Panc1 (cell line): Measurements from ENCODE around the gene EIF4E2. TPM values are rescaled to one million over a fixed set of nuclear protein-coding genes. Genes with fewer than 3 reads are reported as not detected.

Experiments used
- ATAC-seq: fragments of 200-7000 bp; cut with Tn5 transposase; 2 replicates; pipeline ENCODE4 v1.9.1; 2020; ENCODE audit warnings: mild to moderate bottlenecking, moderate library complexity
- BruUV-seq: library from RNA; stranded (reverse); fragments of 400-500 nt; replicated peaks from 2 replicates; lab custom pipeline; 2021; lab: Mats Ljungman, UMichigan
- CTCF ChIA-PET: fragments of 300-600 bp; sonication (Branson Sonifier 250); formaldehyde crosslinking; loops from one replicate; lab custom pipeline; 2022; ENCODE audit warnings: antibody characterized with exemption; lab: Charles Lee
- POLR2A ChIA-PET: fragments of 300-600 bp; sonication (Branson Sonifier 250); formaldehyde crosslinking; loops from one replicate; lab custom pipeline; 2022; ENCODE audit warnings: antibody characterized with exemption; lab: Charles Lee
- DNase-seq: peaks from one replicate; pipeline ENCODE4 v3.0.0-alpha.2; 2010; ENCODE audit warnings: low read depth, low spot score
- H3K27ac ChIP-seq: 2 replicates; pipeline ENCODE4 v1.5.1; 2011; ENCODE audit warnings: mild to moderate bottlenecking, low read length, inconsistent platforms
- H3K27me3 ChIP-seq: fragments of 200-500 bp; sonication (Bioruptor generic); 2 replicates; pipeline ENCODE4 v1.6.0; 2014; ENCODE audit warnings: low read length, inconsistent platforms; ENCODE audit not compliant: control insufficient read depth, insufficient read depth
- H3K36me3 ChIP-seq: fragments of 200-500 bp; sonication (Bioruptor generic); 2 replicates; pipeline ENCODE4 v1.5.1; 2014; ENCODE audit warnings: inconsistent platforms, mild to moderate bottlenecking, low read length, moderate library complexity; ENCODE audit not compliant: control insufficient read depth, insufficient read depth
- H3K4me1 ChIP-seq: 2 replicates; pipeline ENCODE4 v1.5.1; 2011; ENCODE audit warnings: inconsistent platforms, mild to moderate bottlenecking, low read length, moderate library complexity; ENCODE audit not compliant: control insufficient read depth, insufficient read depth
- H3K4me3 ChIP-seq, 2 experiments: 2 replicates each; pipeline ENCODE4 v1.5.1; 2011 to 2012; ENCODE audit warnings: low read depth in 2 of 2, low read length in 2 of 2, mild to moderate bottlenecking in 2 of 2, inconsistent platforms in 1 of 2, moderate library complexity in 1 of 2
- H3K9me3 ChIP-seq: fragments of 200-500 bp; sonication (Bioruptor generic); 2 replicates; pipeline ENCODE4 v1.5.1; 2014; ENCODE audit warnings: low read depth, mild to moderate bottlenecking, inconsistent platforms, low read length, moderate library complexity; ENCODE audit not compliant: control insufficient read depth, insufficient read depth
- POLR2AphosphoS5 ChIP-seq: IDR thresholded peaks from 2 replicates; pipeline ENCODE4 v1.6.1; 2012; ENCODE audit warnings: mild to moderate bottlenecking, low read depth, low read length, moderate library complexity
- SIN3A ChIP-seq: IDR thresholded peaks from 2 replicates; pipeline ENCODE4 v1.6.1; 2012; ENCODE audit warnings: low read depth, mild to moderate bottlenecking, low read length, moderate library complexity, borderline replicate concordance; ENCODE audit not compliant: insufficient read depth
- TCF7L2 ChIP-seq: IDR thresholded peaks from 2 replicates; pipeline ENCODE4 v1.6.1; 2011; ENCODE audit warnings: mild to moderate bottlenecking, low read depth, low read length, inconsistent platforms
- in situ Hi-C: cut with HindIII; loops from 2 replicates; pipeline ENCODE4 v1.10.0; 2016; ENCODE audit warnings: low sequenced_read_pairs, low pct_unique_long_range_greater_than_20kb
- intact Hi-C: fragments of 100-400 bp; cut with micrococcal nuclease; formaldehyde crosslinking; loops from one replicate; pipeline ENCODE4 v1.10.0; 2022; ENCODE audit not compliant: unreplicated experiment
- total RNA-seq: library from RNA; stranded (reverse); gene quantifications from one replicate; pipeline ENCODE4 v1.2.1, GENCODE V29; 2021; ENCODE audit not compliant: unreplicated experiment
- TF ChIP-seq, protein P1 (sequence below): fragments of 450-650 bp; IDR thresholded peaks from 2 replicates; pipeline ENCODE4 v1.5.1; 2017; ENCODE audit warnings: mild to moderate bottlenecking
- TF ChIP-seq, protein P2 (sequence below), 2 experiments: IDR thresholded peaks; 2 replicates each; pipeline ENCODE4 v1.6.1; 2011 to 2012; ENCODE audit warnings: low read depth in 2 of 2, control low read depth in 1 of 2, low read length in 1 of 2, mild to moderate bottlenecking in 1 of 2, moderate library complexity in 1 of 2; ENCODE audit not compliant: insufficient read depth in 1 of 2

The EIF4E2 gene
- total RNA-seq, 1 experiment from 2014 or later, result 84.0 TPM

- TF ChIP-seq TCF7L2 (no peak), SIN3A (no peak)
- intact Hi-C loops (loop anchor here (10.0 kb wide), 2 partner anchors 176 to 616 kb away; no protein-coding TSS in a partner anchor), in situ Hi-C loops (no loop called here)
- BruUV-seq, result no TSS peak
- Histone ChIP-seq H3K27ac (no peak overlapping the region), H3K27me3 (no peaks in the 10 kb centered on the region), H3K4me1 (peaks cover 6% of the 10 kb centered on the region; the same call in 1 of the 2 replicates), H3K9me3 (no peaks in the 10 kb centered on the region), H3K4me3 (no peak overlapping the region), H3K36me3 (no peaks in the 10 kb centered on the region)
- DNase-seq, result no peak
- ChIA-PET CTCF (interaction anchor here (0.5 to 0.9 kb wide), 2 partner anchors 74 to 473 kb away, joined by 3 read pairs; no protein-coding TSS in a partner anchor), POLR2A (no interaction called here)
- ATAC-seq, result no peak
Observed at GRCh38 chr2:232521098-232521497, 29.4 kb upstream of the EIF4E2 start.

- Histone ChIP-seq H3K4me1 (peaks cover 6% of the 10 kb centered on the region; the same call in 1 of the 2 replicates), H3K9me3 (no peaks in the 10 kb centered on the region), H3K27ac (no peak overlapping the region), H3K27me3 (no peaks in the 10 kb centered on the region), H3K36me3 (no peaks in the 10 kb centered on the region), H3K4me3 (0 out of 4 replicates have a peak overlapping the region, but pooled peaks of 1 of the 2 experiments have one; percentile 11)
- in situ Hi-C loops, result no loop called here
- peak; percentile 58 for ATAC-seq
- ChIA-PET CTCF (interaction anchor here (0.5 to 1.9 kb wide), 4 partner anchors 20 to 75 kb away, joined by 3 to 7 read pairs (median 4); no protein-coding TSS in a partner anchor), POLR2A (no interaction called here)
- TF ChIP-seq, protein P1, sequence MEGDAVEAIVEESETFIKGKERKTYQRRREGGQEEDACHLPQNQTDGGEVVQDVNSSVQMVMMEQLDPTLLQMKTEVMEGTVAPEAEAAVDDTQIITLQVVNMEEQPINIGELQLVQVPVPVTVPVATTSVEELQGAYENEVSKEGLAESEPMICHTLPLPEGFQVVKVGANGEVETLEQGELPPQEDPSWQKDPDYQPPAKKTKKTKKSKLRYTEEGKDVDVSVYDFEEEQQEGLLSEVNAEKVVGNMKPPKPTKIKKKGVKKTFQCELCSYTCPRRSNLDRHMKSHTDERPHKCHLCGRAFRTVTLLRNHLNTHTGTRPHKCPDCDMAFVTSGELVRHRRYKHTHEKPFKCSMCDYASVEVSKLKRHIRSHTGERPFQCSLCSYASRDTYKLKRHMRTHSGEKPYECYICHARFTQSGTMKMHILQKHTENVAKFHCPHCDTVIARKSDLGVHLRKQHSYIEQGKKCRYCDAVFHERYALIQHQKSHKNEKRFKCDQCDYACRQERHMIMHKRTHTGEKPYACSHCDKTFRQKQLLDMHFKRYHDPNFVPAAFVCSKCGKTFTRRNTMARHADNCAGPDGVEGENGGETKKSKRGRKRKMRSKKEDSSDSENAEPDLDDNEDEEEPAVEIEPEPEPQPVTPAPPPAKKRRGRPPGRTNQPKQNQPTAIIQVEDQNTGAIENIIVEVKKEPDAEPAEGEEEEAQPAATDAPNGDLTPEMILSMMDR, result peak; percentile 96
- no peak for TF ChIP-seq TCF7L2
- no TSS peak for BruUV-seq
- intact Hi-C loops, result loop anchor here (2.0 to 10.0 kb wide), 3 partner anchors 75 to 617 kb away; no protein-coding TSS in a partner anchor
- DNase-seq, result no peak
Observed at GRCh38 chr2:232521959-232522622, 28.4 kb upstream of the EIF4E2 start.

DNA sequence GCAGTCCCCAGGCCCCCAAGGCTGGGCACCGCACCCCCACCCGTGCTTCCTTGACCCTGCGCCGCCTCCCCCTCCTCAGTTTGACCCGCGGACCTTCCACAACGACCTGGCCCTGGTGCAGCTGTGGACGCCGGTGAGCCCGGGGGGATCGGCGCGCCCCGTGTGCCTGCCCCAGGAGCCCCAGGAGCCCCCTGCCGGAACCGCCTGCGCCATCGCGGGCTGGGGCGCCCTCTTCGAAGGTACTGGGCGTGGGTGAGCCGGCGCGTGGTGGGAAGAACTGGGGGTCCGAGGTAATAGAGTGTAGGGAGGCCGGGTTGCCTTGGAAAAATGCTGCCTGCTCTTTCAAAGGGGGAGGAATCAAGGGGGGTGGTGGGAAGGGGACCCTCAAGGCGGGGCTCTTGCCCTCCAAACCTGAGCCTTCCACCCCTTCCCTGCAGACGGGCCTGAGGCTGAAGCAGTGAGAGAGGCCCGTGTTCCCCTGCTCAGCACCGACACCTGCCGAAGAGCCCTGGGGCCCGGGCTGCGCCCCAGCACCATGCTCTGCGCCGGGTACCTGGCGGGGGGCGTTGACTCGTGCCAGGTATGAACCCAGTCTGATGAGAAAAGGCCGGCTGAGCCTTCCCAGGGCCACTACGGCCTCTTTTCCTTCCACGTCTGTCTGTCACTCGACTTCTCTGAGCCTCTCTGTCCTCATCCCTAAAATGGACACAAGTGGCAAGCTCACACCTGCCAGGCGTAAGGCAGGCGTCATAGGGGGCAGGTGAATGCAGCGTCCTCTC lies 27.7 kb upstream of the EIF4E2 start:
- in situ Hi-C loops (no loop called here), intact Hi-C loops (loop anchor here (2.0 to 10.0 kb wide), 3 partner anchors 76 to 618 kb away; no protein-coding TSS in a partner anchor)
- no TSS peak for BruUV-seq
- no peak for DNase-seq
- peaks cover 6% of the 10 kb centered on the region; the same call in 1 of the 2 replicates for H3K4me1 ChIP-seq
- H3K36me3 ChIP-seq, result no peaks in the 10 kb centered on the region
- ATAC-seq, result peak; percentile 37
- H3K27ac ChIP-seq, result no peak overlapping the region
- CTCF ChIA-PET, result interaction anchor here (0.5 to 1.9 kb wide), 7 partner anchors 8 to 605 kb away, joined by 3 to 7 read pairs (median 5); no protein-coding TSS in a partner anchor
- TF ChIP-seq POLR2AphosphoS5 (no peak), TCF7L2 (no peak), SIN3A (no peak)
- TF ChIP-seq, protein P2, sequence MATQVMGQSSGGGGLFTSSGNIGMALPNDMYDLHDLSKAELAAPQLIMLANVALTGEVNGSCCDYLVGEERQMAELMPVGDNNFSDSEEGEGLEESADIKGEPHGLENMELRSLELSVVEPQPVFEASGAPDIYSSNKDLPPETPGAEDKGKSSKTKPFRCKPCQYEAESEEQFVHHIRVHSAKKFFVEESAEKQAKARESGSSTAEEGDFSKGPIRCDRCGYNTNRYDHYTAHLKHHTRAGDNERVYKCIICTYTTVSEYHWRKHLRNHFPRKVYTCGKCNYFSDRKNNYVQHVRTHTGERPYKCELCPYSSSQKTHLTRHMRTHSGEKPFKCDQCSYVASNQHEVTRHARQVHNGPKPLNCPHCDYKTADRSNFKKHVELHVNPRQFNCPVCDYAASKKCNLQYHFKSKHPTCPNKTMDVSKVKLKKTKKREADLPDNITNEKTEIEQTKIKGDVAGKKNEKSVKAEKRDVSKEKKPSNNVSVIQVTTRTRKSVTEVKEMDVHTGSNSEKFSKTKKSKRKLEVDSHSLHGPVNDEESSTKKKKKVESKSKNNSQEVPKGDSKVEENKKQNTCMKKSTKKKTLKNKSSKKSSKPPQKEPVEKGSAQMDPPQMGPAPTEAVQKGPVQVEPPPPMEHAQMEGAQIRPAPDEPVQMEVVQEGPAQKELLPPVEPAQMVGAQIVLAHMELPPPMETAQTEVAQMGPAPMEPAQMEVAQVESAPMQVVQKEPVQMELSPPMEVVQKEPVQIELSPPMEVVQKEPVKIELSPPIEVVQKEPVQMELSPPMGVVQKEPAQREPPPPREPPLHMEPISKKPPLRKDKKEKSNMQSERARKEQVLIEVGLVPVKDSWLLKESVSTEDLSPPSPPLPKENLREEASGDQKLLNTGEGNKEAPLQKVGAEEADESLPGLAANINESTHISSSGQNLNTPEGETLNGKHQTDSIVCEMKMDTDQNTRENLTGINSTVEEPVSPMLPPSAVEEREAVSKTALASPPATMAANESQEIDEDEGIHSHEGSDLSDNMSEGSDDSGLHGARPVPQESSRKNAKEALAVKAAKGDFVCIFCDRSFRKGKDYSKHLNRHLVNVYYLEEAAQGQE (IDR thresholded peaks at IDR 0.05; ENCODE audit: insufficient read depth in 1 of 2, low read depth in 2 of 2, low read length in 1 of 2), result no peak
- TF ChIP-seq, protein P1, result no peak
- POLR2A ChIA-PET, result no interaction called here
- H3K4me3 ChIP-seq, result peak overlapping the region in 1 of 2 experiments; percentile 38; a peak in 1 of 4 replicates
- H3K9me3 ChIP-seq, result no peaks in the 10 kb centered on the region
- H3K27me3 ChIP-seq, result no peaks in the 10 kb centered on the region
